Mammary epithelial cell (primary cell): ENCODE results near the gene MIF.

Experiments
- EZH2 ChIP-seq: IDR thresholded peaks from 2 replicates; pipeline ENCODE4 v1.6.1; 2012; ENCODE audit warnings: low read length, inconsistent platforms, borderline replicate concordance
- TF ChIP-seq, protein P1 (sequence below), 2 donors: IDR thresholded peaks in 1 of 2; conservative IDR thresholded peaks in 1 of 2; 2 replicates each; pipeline ENCODE4 v1.5.1; 2011 to 2012; ENCODE audit warnings: inconsistent platforms in 2 of 2, low read length in 2 of 2, mild to moderate bottlenecking in 2 of 2, control low read depth in 1 of 2, low read depth in 1 of 2; ENCODE audit not compliant: insufficient read depth in 1 of 2; ENCODE audit errors: extremely low read depth in 1 of 2

DNA sequence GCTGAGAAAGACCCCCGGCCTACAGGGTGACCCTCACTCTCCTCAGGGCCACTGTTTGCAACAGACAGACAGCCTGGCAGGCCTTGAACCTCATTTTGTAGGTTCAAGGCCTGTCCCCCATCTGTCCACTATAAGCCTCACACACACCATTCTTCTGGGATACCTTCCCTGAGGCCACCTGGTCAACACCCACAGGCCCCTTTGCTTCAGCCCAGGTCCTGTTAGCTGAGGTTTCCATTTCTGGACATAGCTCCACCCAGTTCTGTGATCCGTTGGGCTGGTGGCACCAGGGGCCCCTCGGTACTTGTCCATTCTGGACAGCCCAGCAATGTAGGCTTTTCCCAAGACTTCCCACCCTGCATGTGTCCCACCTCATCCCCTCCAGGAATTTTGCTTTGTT, 3.1 kb downstream of the MIF start:
- no peak for TF ChIP-seq EZH2
- TF ChIP-seq, protein P1, sequence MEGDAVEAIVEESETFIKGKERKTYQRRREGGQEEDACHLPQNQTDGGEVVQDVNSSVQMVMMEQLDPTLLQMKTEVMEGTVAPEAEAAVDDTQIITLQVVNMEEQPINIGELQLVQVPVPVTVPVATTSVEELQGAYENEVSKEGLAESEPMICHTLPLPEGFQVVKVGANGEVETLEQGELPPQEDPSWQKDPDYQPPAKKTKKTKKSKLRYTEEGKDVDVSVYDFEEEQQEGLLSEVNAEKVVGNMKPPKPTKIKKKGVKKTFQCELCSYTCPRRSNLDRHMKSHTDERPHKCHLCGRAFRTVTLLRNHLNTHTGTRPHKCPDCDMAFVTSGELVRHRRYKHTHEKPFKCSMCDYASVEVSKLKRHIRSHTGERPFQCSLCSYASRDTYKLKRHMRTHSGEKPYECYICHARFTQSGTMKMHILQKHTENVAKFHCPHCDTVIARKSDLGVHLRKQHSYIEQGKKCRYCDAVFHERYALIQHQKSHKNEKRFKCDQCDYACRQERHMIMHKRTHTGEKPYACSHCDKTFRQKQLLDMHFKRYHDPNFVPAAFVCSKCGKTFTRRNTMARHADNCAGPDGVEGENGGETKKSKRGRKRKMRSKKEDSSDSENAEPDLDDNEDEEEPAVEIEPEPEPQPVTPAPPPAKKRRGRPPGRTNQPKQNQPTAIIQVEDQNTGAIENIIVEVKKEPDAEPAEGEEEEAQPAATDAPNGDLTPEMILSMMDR (conservative IDR thresholded peaks at IDR 0.05 in 1 of 2, IDR thresholded peaks at IDR 0.05 in 1 of 2; ENCODE audit: extremely low read depth in 1 of 2, insufficient read depth in 1 of 2, low read depth in 1 of 2, low read length in 2 of 2), result no peak
